IMR-90 (cell line): ENCODE results near the gene PRRG1. TPM values are rescaled to one million over a fixed set of nuclear protein-coding genes. Genes with fewer than 3 reads are reported as not detected.

Source experiments
- ATAC-seq: fragments of 200-7000 bp; cut with Tn5 transposase; 2 replicates; pipeline ENCODE4 v1.9.1; 2020; ENCODE audit warnings: low read depth, mild to moderate bottlenecking, moderate library complexity
- BruUV-seq: library from RNA; stranded (reverse); fragments of 400-500 nt; replicated peaks from 2 replicates; lab custom pipeline; 2021; lab: Mats Ljungman, UMichigan
- CTCF ChIA-PET: fragments of 300-600 bp; formaldehyde crosslinking; extraction: SDS; loops from one replicate; lab custom pipeline; 2021; ENCODE audit warnings: antibody characterized with exemption; lab: Yijun Ruan, JAX
- POLR2A ChIA-PET: fragments of 300-600 bp; sonication (Branson Sonifier 250); formaldehyde crosslinking; loops from one replicate; lab custom pipeline; 2022; ENCODE audit warnings: antibody characterized with exemption; ENCODE audit not compliant: unreplicated experiment; lab: Charles Lee
- DNase-seq: peaks from one replicate; pipeline ENCODE4 v3.0.0; 2013
- H2AFZ ChIP-seq: replicated peaks from 2 replicates; pipeline ENCODE3; 2013; ENCODE audit warnings: low read length, mild to moderate bottlenecking; ENCODE audit not compliant: poor library complexity
- H2AK5ac ChIP-seq: 2 replicates; pipeline ENCODE4 v1.6.1; 2013; ENCODE audit warnings: low read depth, low read length, inconsistent platforms
- H2AK9ac ChIP-seq: replicated peaks from 2 replicates; pipeline ENCODE3; 2013; ENCODE audit warnings: mild to moderate bottlenecking, low read depth, low read length, moderate library complexity; ENCODE audit not compliant: poor library complexity
- H2BK120ac ChIP-seq: 2 replicates; pipeline ENCODE4 v1.6.1; 2013; ENCODE audit warnings: low read depth, low read length, inconsistent platforms
- H2BK15ac ChIP-seq: 3 replicates; pipeline ENCODE4 v1.6.1; 2013; ENCODE audit warnings: low read depth, low read length, inconsistent platforms
- H2BK20ac ChIP-seq: 2 replicates; pipeline ENCODE4 v1.6.1; 2013; ENCODE audit warnings: low read depth, mild to moderate bottlenecking, inconsistent platforms, low read length, moderate library complexity
- H2BK5ac ChIP-seq: 2 replicates; pipeline ENCODE4 v1.6.1; 2013; ENCODE audit warnings: mild to moderate bottlenecking, low read depth, low read length, inconsistent platforms; ENCODE audit not compliant: poor library complexity, severe bottlenecking
- H3K14ac ChIP-seq: replicated peaks from 2 replicates; pipeline ENCODE4 v1.6.1; 2013; ENCODE audit warnings: low read depth, low read length, inconsistent platforms
- H3K18ac ChIP-seq: 2 replicates; pipeline ENCODE4 v1.6.1; 2013; ENCODE audit warnings: low read depth, low read length, control low read depth
- H3K23ac ChIP-seq: 2 replicates; pipeline ENCODE4 v1.6.1; 2013; ENCODE audit warnings: low read depth, low read length, inconsistent platforms
- H3K27ac ChIP-seq: 2 replicates; pipeline ENCODE4 v1.5.1; 2013; ENCODE audit warnings: mild to moderate bottlenecking, control low read depth, low read length; ENCODE audit not compliant: insufficient read depth
- H3K27me3 ChIP-seq: 2 replicates; pipeline ENCODE4 v1.6.1; 2013; ENCODE audit warnings: low read length; ENCODE audit not compliant: control insufficient read depth, insufficient read depth
- H3K36me3 ChIP-seq: 2 replicates; pipeline ENCODE4 v1.6.1; 2013; ENCODE audit warnings: low read length, mixed read lengths; ENCODE audit not compliant: control insufficient read depth, insufficient read depth
- H3K4ac ChIP-seq: 2 replicates; pipeline ENCODE4 v1.6.1; 2013; ENCODE audit warnings: low read depth, low read length, inconsistent platforms
- H3K4me1 ChIP-seq: 2 replicates; pipeline ENCODE4 v1.6.1; 2013; ENCODE audit warnings: low read length, mixed read lengths; ENCODE audit not compliant: control insufficient read depth, insufficient read depth
- H3K4me2 ChIP-seq: 2 replicates; pipeline ENCODE4 v1.6.1; 2013; ENCODE audit warnings: low read depth, mild to moderate bottlenecking, control low read depth, low read length, moderate library complexity
- H3K4me3 ChIP-seq: 2 replicates; pipeline ENCODE4 v1.5.1; 2013; ENCODE audit warnings: low read depth, mild to moderate bottlenecking, control low read depth, low read length, moderate library complexity; ENCODE audit not compliant: insufficient read depth
- H3K56ac ChIP-seq: 2 replicates; pipeline ENCODE4 v1.6.1; 2013; ENCODE audit warnings: low read length, inconsistent platforms; ENCODE audit not compliant: insufficient read depth; ENCODE audit errors: extremely low read depth
- H3K79me1 ChIP-seq, 2 experiments: 2 replicates each; pipeline ENCODE4 v1.6.1; 2013; ENCODE audit warnings: low read length in 2 of 2, inconsistent platforms in 1 of 2, low read depth in 1 of 2
- H3K9ac ChIP-seq: 2 replicates; pipeline ENCODE4 v1.6.1; 2013; ENCODE audit warnings: low read depth, low read length, control low read depth
- H3K9me1 ChIP-seq: 2 replicates; pipeline ENCODE4 v1.6.1; 2013; ENCODE audit warnings: low read length, inconsistent platforms; ENCODE audit not compliant: insufficient read depth
- H3K9me3 ChIP-seq: 2 replicates; pipeline ENCODE4 v1.6.1; 2013; ENCODE audit warnings: low read length; ENCODE audit not compliant: control insufficient read depth, insufficient read depth
- H4K20me1 ChIP-seq: 2 replicates; pipeline ENCODE4 v1.6.1; 2013; ENCODE audit warnings: low read length, inconsistent platforms; ENCODE audit not compliant: insufficient read depth
- H4K5ac ChIP-seq: 2 replicates; pipeline ENCODE4 v1.6.1; 2013; ENCODE audit warnings: mild to moderate bottlenecking, low read depth, low read length, control low read depth
- H4K8ac ChIP-seq, 2 experiments: 2 replicates each; pipeline ENCODE4 v1.6.1; 2013; ENCODE audit warnings: low read depth in 2 of 2, low read length in 2 of 2, control low read depth in 1 of 2, inconsistent platforms in 1 of 2
- H4K91ac ChIP-seq: 2 replicates; pipeline ENCODE4 v1.6.1; 2013; ENCODE audit warnings: low read depth, low read length, inconsistent platforms; ENCODE audit not compliant: insufficient read depth
- MAFK ChIP-seq: IDR thresholded peaks from 2 replicates; pipeline ENCODE4 v1.6.1; 2012; ENCODE audit warnings: low read depth, low read length, improper control_type of control experiment
- NFE2L2 ChIP-seq: fragments of 150-350 bp; IDR thresholded peaks from 2 replicates; pipeline ENCODE4 v1.6.1; 2016; ENCODE audit warnings: low read depth, mild to moderate bottlenecking, low read length
- WGBS, 2 experiments: methylation state at CpG; one replicate each; pipeline versions ENCODE4 v1.1.5 to v1.1.7; 2013; ENCODE audit warnings: missing lambda C conversion rate in 2 of 2; ENCODE audit not compliant: insufficient read length in 1 of 2; ENCODE audit errors: extremely low coverage in 2 of 2; 5-methylcytosine and 5-hydroxymethylcytosine counted together
- dilution Hi-C: fragments of 300-500 bp; cut with HindIII; formaldehyde crosslinking; loops from one replicate; pipeline ENCODE4 v1.14.3; 2018; ENCODE audit warnings: low sequenced_read_pairs; ENCODE audit not compliant: unreplicated experiment
- in situ Hi-C: fragments of 300-500 bp; cut with MboI; formaldehyde crosslinking; loops from 3 replicates; pipeline ENCODE4 v1.14.3; 2019; ENCODE audit warnings: low sequenced_read_pairs, inconsistent platforms, mixed read lengths
- intact Hi-C: fragments of 100-400 bp; cut with micrococcal nuclease; formaldehyde crosslinking; loops from 2 replicates; pipeline ENCODE4 v1.10.0; 2022
- polyA plus RNA-seq, 3 experiments: library from polyadenylated mRNA; depleted of rRNA; stranded (reverse); fragments of >200 nt; gene quantifications; 2 replicates each; pipeline ENCODE4 v1.2.3, GENCODE V29; 2012; ENCODE audit warnings: low replicate concordance in 1 of 3
- total RNA-seq: library from RNA; depleted of rRNA; stranded (reverse); fragments of >200 nt; gene quantifications from 2 replicates; pipeline ENCODE4 v1.2.3, GENCODE V29; 2012

Gene PRRG1
- total and polyA plus RNA-seq, 2 of the 4 experiments (the other 2 are of a cell fraction) = 9.0 to 11.1 TPM

DNA sequence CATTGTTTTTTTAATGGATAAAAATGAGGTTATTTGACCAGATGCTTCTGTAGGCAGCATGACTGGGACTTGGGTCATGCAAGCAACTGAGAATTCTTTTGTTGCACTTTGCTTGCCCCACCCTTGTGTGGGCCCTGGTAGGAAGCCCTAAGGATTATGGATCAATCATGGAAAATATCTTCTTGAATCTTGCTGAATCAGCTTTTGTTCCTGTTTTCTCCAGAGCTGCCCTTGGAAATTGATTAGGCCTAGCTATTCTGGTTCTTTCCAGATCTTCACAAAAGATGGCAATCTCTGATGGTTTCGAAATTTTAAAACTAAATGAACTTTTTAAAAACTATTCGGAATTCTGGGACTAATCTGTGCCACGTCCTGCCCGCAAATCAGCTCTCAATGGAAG is 58.6 kb downstream of the PRRG1 start:
- Histone ChIP-seq H3K9me3 (no peaks in the 10 kb centered on the region), H2BK5ac (no peak overlapping the region), H3K56ac (no peak overlapping the region), H3K23ac (no peak overlapping the region), H3K79me1 (no peaks in the 10 kb centered on the region), H3K27ac (no peak overlapping the region), H2AFZ (no peak overlapping the region), H2BK120ac (no peak overlapping the region), H3K18ac (no peak overlapping the region), H2BK20ac (no peak overlapping the region), H2AK5ac (no peak overlapping the region), H2AK9ac (no peak overlapping the region), H4K20me1 (no peaks in the 10 kb centered on the region), H3K4me3 (no peak overlapping the region), H3K4ac (no peak overlapping the region), H3K36me3 (no peaks in the 10 kb centered on the region), H4K8ac (no peak overlapping the region), H4K91ac (no peak overlapping the region), H3K14ac (no peak overlapping the region), H3K9me1 (no peaks in the 10 kb centered on the region), H3K27me3 (no peaks in the 10 kb centered on the region), H3K9ac (no peak overlapping the region), H4K5ac (no peak overlapping the region), H3K4me1 (no peaks in the 10 kb centered on the region), H3K4me2 (no peak overlapping the region), H2BK15ac (no peak overlapping the region)
- ChIA-PET CTCF (no interaction called here), POLR2A (no interaction called here)
- ATAC-seq (no peak), DNase-seq (no peak)
- dilution Hi-C loops = no loop called here
- no CpG with 5 or more reads among the region's 4 CpGs for WGBS, 2 experiments
- intact Hi-C loops = no loop called here
- BruUV-seq = no TSS peak
- in situ Hi-C loops = no loop called here
- TF ChIP-seq MAFK (peak; percentile 88), NFE2L2 (no peak)
